AG10803 (cell line): Measurements from ENCODE around the gene SIRPG.

Source experiments
- DNase-seq: peaks from one replicate; pipeline ENCODE4 v3.0.0; 2010; ENCODE audit warnings: low read depth
- H3K4me3 ChIP-seq: 2 replicates; pipeline ENCODE4 v1.5.1; 2011; ENCODE audit warnings: mild to moderate bottlenecking, low read length, control low read depth
- TF ChIP-seq, protein P1 (sequence below): conservative IDR thresholded peaks from 2 replicates; pipeline ENCODE4 v1.5.1; 2011; ENCODE audit warnings: mild to moderate bottlenecking, low read length, control low read depth, inconsistent platforms

SIRPG gene

GRCh38 chr20:1587781-1588532, 69.6 kb downstream of the SIRPG start:
- TF ChIP-seq, protein P1, sequence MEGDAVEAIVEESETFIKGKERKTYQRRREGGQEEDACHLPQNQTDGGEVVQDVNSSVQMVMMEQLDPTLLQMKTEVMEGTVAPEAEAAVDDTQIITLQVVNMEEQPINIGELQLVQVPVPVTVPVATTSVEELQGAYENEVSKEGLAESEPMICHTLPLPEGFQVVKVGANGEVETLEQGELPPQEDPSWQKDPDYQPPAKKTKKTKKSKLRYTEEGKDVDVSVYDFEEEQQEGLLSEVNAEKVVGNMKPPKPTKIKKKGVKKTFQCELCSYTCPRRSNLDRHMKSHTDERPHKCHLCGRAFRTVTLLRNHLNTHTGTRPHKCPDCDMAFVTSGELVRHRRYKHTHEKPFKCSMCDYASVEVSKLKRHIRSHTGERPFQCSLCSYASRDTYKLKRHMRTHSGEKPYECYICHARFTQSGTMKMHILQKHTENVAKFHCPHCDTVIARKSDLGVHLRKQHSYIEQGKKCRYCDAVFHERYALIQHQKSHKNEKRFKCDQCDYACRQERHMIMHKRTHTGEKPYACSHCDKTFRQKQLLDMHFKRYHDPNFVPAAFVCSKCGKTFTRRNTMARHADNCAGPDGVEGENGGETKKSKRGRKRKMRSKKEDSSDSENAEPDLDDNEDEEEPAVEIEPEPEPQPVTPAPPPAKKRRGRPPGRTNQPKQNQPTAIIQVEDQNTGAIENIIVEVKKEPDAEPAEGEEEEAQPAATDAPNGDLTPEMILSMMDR: no peak
- no peak overlapping the region for H3K4me3 ChIP-seq
- no peak for DNase-seq

GRCh38 chr20:1579488-1579887, 78.1 kb downstream of the SIRPG start:
- TF ChIP-seq, protein P1: no peak
- no peak for DNase-seq
- no peak overlapping the region for H3K4me3 ChIP-seq
